Heart left ventricle (tissue), 13 donors: Measurements from ENCODE around the gene WFDC1.

Experiments
- CTCF ChIP-seq, 12 donors: fragments of 200-600 bp; sonication (generic) in 4 of 12; IDR thresholded peaks; one replicate each; pipeline versions ENCODE4 v1.5.0 to v1.8.0; 2018 to 2022; ENCODE audit warnings: antibody characterized with exemption in 12 of 12, mild to moderate bottlenecking in 5 of 12
- POLR2A ChIP-seq, 2 donors: fragments of 450-650 bp; IDR thresholded peaks; one replicate each; pipeline ENCODE4 v1.6.1; 2017; ENCODE audit warnings: antibody characterized with exemption in 2 of 2, mild to moderate bottlenecking in 2 of 2, moderate library complexity in 2 of 2
- donor health status: ischemic (EF 13 %, LVEDD 7.1; RV severe dilation, severe dysfunction).
- donor health status: DM: no; HTN: yes; CAD: no.
- donor health status: DM: no; HTN: no; CAD: no.
- donor health status: ischemic (EF 25% LVEDD 6.9; RV normal size, moderate dysfunction).
- donor health status: ischemic (EF 25% LVEDD 5.7; RV mildly dilated, moderate dysfunction).
- donor health status: ischemic (EF 35%, LVEDD 5.7; RV mildly dilated, moderate dysfunction).
- donor health status: nonischemic (EF 11% LVEDD 7.7; RV severe dilation, severe dysfunction).
- donor health status: DM: yes; HTN: yes; CAD: no.
- donor health status: PGD.
- donor health status: ischemic (EF 29% LVEDD 5.4; RV normal size, mild dysfunction).
- donor health status: nonischemic (EF 23%, LVEDD 6.1; RV moderate dilation, normal function).

- no peak for TF ChIP-seq CTCF (IDR thresholded peaks at IDR 0.05)
- no peak for TF ChIP-seq POLR2A (IDR thresholded peaks at IDR 0.05)
Measured at GRCh38 chr16:84330685-84331050, 36.0 kb downstream of the WFDC1 start.
